ENCODE measurements around the gene PNMA6A. TPM values are rescaled to one million over a fixed set of nuclear protein-coding genes. Genes with fewer than 3 reads are reported as not detected.
"Not testable (repeated sequence)": the region's sequence is repeated elsewhere in the genome, so short reads cannot be mapped to it uniquely, and the experiment has no call there.

Gene PNMA6A
- total and polyA plus RNA-seq, 2 donors (not counting 3 experiments of a cell fraction or from before 2014, with no cell fraction given) = 1.2 to 1.3 TPM

DNA sequence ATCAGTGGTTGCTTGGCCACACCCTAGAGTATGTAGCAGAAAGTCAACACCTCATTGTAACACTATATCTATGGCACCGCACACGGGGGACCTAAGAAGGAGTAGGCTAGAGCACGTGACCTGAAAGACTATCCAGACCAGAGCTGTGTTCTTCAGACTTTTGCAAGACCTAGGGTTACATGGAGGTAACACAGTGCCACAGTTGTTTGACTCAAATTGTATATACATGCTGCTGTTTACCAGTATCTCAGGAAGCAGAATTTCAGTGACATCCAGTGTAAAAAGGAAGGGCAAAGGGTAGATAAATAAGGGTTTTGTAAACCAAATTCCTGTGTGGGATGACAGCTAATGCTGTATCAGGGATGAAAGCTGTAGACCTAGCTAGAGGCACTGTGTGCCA lies 30.2 kb downstream of the PNMA6A start:
- no TSS peak for BruUV-seq (replicated peaks)
- intact Hi-C loops (cut with micrococcal nuclease) (no loop called here), dilution Hi-C loops (cut with MboI; ENCODE audit: extremely low pct_ligation_motif_present, low sequenced_read_pairs) (no loop called here)

DNA sequence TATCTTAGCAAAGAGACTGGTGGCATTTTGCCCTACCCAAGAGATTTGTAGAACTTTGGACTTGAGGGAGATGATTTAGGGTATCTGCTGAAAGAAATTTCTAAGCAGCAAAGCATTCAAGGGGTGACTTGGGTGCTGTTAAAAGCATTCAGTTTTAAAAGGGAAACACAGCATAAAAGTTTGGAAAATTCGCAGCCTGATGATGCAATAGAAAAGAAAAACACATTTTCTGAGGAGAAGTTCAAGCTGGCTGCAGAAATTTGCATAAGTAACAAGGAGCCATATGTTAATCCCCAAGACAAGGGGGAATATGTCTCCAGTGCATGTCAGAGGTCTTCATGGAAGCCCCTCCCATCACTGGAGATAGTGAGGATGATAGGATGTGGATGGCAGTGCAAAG lies 32.7 kb downstream of the PNMA6A start:
- H3K36me3 ChIP-seq (ENCODE audit: control insufficient read depth in 2 of 2, extremely low read depth in 1 of 2, insufficient read depth in 2 of 2, low read length in 2 of 2); CTCF ChIA-PET; BruUV-seq (replicated peaks); H3K4me1 ChIP-seq (ENCODE audit: control insufficient read depth, extremely low read depth, insufficient read depth, low read length); H3K27ac ChIP-seq (ENCODE audit: insufficient read depth, low read depth, low read length); H4K20me1 ChIP-seq (replicated peaks; ENCODE audit: control insufficient read depth, extremely low read depth, insufficient read depth, low read length); H2AFZ ChIP-seq (ENCODE audit: low read depth, low read length); DNase-seq (ENCODE audit: low read depth, low spot score); POLR2A ChIA-PET; H3K4me2 ChIP-seq (ENCODE audit: insufficient read depth, low read length); dilution Hi-C loops (cut with MboI; ENCODE audit: extremely low pct_ligation_motif_present, low sequenced_read_pairs); H3K27me3 ChIP-seq (ENCODE audit: control insufficient read depth in 2 of 2, insufficient read depth in 2 of 2, low read length in 2 of 2); H3K9me3 ChIP-seq (replicated peaks; ENCODE audit: control insufficient read depth, insufficient read depth, low read length); H3K79me2 ChIP-seq (ENCODE audit: control insufficient read depth, insufficient read depth, low read length); H3K9me1 ChIP-seq (replicated peaks; ENCODE audit: control insufficient read depth, extremely low read depth, insufficient read depth, low read length); FAIRE-seq; H3K9ac ChIP-seq (replicated peaks; ENCODE audit: extremely low read depth, insufficient read depth, low read length); intact Hi-C loops (cut with micrococcal nuclease); H3K4me3 ChIP-seq (replicated peaks in 1 of 3; ENCODE audit: insufficient read depth in 1 of 3, low read depth in 1 of 3, low read length in 3 of 3): not testable (repeated sequence)

More for the DNA sequence above, 30.2 kb downstream of the PNMA6A start:
- DNase-seq (ENCODE audit: low read depth, low spot score) = no peak
- Histone ChIP-seq H3K9me3 (replicated peaks; ENCODE audit: control insufficient read depth, insufficient read depth, low read length) (no peaks in the 10 kb centered on the region), H3K4me3 (replicated peaks in 1 of 3; ENCODE audit: insufficient read depth in 1 of 3, low read depth in 1 of 3, low read length in 3 of 3) (no peak overlapping the region), H2AFZ (ENCODE audit: low read depth, low read length) (no peak overlapping the region), H4K20me1 (replicated peaks; ENCODE audit: control insufficient read depth, extremely low read depth, insufficient read depth, low read length) (no peaks in the 10 kb centered on the region), H3K36me3 (ENCODE audit: control insufficient read depth in 2 of 2, extremely low read depth in 1 of 2, insufficient read depth in 2 of 2, low read length in 2 of 2) (no peaks in the 10 kb centered on the region), H3K9ac (replicated peaks; ENCODE audit: extremely low read depth, insufficient read depth, low read length) (no peak overlapping the region), H3K9me1 (replicated peaks; ENCODE audit: control insufficient read depth, extremely low read depth, insufficient read depth, low read length) (no peaks in the 10 kb centered on the region), H3K4me2 (ENCODE audit: insufficient read depth, low read length) (no peak overlapping the region), H3K27me3 (ENCODE audit: control insufficient read depth in 2 of 2, insufficient read depth in 2 of 2, low read length in 2 of 2) (no peaks in the 10 kb centered on the region), H3K27ac (ENCODE audit: insufficient read depth, low read depth, low read length) (no peak overlapping the region), H3K79me2 (ENCODE audit: control insufficient read depth, insufficient read depth, low read length) (no peaks in the 10 kb centered on the region), H3K4me1 (ENCODE audit: control insufficient read depth, extremely low read depth, insufficient read depth, low read length) (no peaks in the 10 kb centered on the region)
- no peak for FAIRE-seq
- ChIA-PET CTCF (no interaction called here), POLR2A (no interaction called here)
- TF ChIP-seq MYC (IDR thresholded peaks at IDR 0.05; ENCODE audit: low read depth, low read length) = no peak
- TF ChIP-seq FOS (IDR thresholded peaks at IDR 0.05; ENCODE audit: borderline replicate concordance, insufficient read depth, low read length) = no peak
- TF ChIP-seq, protein P1, sequence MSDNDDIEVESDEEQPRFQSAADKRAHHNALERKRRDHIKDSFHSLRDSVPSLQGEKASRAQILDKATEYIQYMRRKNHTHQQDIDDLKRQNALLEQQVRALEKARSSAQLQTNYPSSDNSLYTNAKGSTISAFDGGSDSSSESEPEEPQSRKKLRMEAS (IDR thresholded peaks at IDR 0.05; ENCODE audit: insufficient read depth, insufficient read length) = no peak
- no peak for TF ChIP-seq POLR2AphosphoS5 (IDR thresholded peaks at IDR 0.05; ENCODE audit: insufficient read depth, low read depth, low read length)
- TF ChIP-seq POLR2A (IDR thresholded peaks at IDR 0.05; ENCODE audit: low read depth, low read length) = no peak
- no peak for TF ChIP-seq GATA2 (IDR thresholded peaks at IDR 0.05; ENCODE audit: insufficient read depth, insufficient read length, low read depth, low read length)
- TF ChIP-seq JUN (IDR thresholded peaks at IDR 0.05; ENCODE audit: borderline replicate concordance, insufficient read depth, insufficient read length, low read depth) = no peak

GRCh38 chrX:153106092-153106801 lies 34.0 kb downstream of the PNMA6A start:
- H3K4me1 ChIP-seq (ENCODE audit: control insufficient read depth, extremely low read depth, insufficient read depth, low read length); intact Hi-C loops (cut with micrococcal nuclease); H3K9me3 ChIP-seq (replicated peaks; ENCODE audit: control insufficient read depth, insufficient read depth, low read length); H3K27me3 ChIP-seq (ENCODE audit: control insufficient read depth in 2 of 2, insufficient read depth in 2 of 2, low read length in 2 of 2); H4K20me1 ChIP-seq (replicated peaks; ENCODE audit: control insufficient read depth, extremely low read depth, insufficient read depth, low read length); H3K36me3 ChIP-seq (ENCODE audit: control insufficient read depth in 2 of 2, extremely low read depth in 1 of 2, insufficient read depth in 2 of 2, low read length in 2 of 2); DNase-seq (ENCODE audit: low read depth, low spot score); H3K79me2 ChIP-seq (ENCODE audit: control insufficient read depth, insufficient read depth, low read length); FAIRE-seq; H3K27ac ChIP-seq (ENCODE audit: insufficient read depth, low read depth, low read length); BruUV-seq (replicated peaks); dilution Hi-C loops (cut with MboI; ENCODE audit: extremely low pct_ligation_motif_present, low sequenced_read_pairs); CTCF ChIA-PET; H3K9me1 ChIP-seq (replicated peaks; ENCODE audit: control insufficient read depth, extremely low read depth, insufficient read depth, low read length); POLR2A ChIA-PET; H3K9ac ChIP-seq (replicated peaks; ENCODE audit: extremely low read depth, insufficient read depth, low read length); H3K4me3 ChIP-seq (replicated peaks in 1 of 3; ENCODE audit: insufficient read depth in 1 of 3, low read depth in 1 of 3, low read length in 3 of 3); H3K4me2 ChIP-seq (ENCODE audit: insufficient read depth, low read length); H2AFZ ChIP-seq (ENCODE audit: low read depth, low read length): not testable (repeated sequence)
